T-helper 2 cell treated with Interferon-gamma antibody and Interleukin-4, amounts not matched to agents 100 ng/mL and 5 ng/mL, for 36 hours (primary cell): ENCODE results near the gene KCNJ6. TPM values are rescaled to one million over a fixed set of nuclear protein-coding genes. Genes with fewer than 3 reads are reported as not detected.

ENCODE experiments used
- intact Hi-C: fragments of 100-400 bp; cut with micrococcal nuclease; formaldehyde crosslinking; loops from one replicate; pipeline ENCODE4 v1.15.1; 2023
- total RNA-seq: library from RNA; stranded (reverse); gene quantifications from 2 replicates; pipeline ENCODE4 v1.2.3, GENCODE V29; 2022

KCNJ6 gene
- total RNA-seq, 1 donor from 2014 or later, result not detected

DNA sequence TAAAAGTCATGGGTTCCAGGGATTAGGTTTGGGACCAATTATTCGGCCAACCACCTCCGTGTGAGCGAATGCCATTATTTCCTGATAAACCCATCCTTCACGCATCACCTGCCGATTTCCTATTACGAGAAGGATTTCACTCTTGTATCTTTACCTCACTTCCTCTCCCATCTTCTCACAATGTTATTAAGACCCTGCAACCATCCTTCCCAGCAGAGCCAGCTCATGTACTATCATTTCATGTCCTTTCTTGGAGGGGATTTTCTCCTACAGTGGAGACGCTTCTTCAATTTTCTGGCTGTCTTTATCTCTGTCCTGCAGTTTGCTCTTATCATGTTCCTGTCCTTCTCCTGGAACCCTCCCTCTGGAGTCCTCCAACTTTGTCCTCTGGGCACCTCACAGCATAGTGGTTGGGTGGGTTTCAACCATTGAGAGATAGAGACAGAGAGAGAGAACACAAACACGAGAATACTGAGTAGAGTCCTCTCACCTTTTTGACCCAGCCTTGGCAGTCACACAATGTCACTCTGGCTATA is 357.5 kb downstream of the KCNJ6 start:
- intact Hi-C loops, result no loop called here
